ENCODE results near the gene TRIO. TPM values are rescaled to one million over a fixed set of nuclear protein-coding genes. Genes with fewer than 3 reads are reported as not detected.

TRIO gene
- total and polyA plus RNA-seq, 10 of the 15 experiments (the other 5 are each of a cell fraction or from before 2014, with no cell fraction given): 5.1 to 96.4 (median 44.6) TPM

GRCh38 chr5:14436801-14437542, 293.8 kb downstream of the TRIO start (continued):
- TF ChIP-seq, protein P1, sequence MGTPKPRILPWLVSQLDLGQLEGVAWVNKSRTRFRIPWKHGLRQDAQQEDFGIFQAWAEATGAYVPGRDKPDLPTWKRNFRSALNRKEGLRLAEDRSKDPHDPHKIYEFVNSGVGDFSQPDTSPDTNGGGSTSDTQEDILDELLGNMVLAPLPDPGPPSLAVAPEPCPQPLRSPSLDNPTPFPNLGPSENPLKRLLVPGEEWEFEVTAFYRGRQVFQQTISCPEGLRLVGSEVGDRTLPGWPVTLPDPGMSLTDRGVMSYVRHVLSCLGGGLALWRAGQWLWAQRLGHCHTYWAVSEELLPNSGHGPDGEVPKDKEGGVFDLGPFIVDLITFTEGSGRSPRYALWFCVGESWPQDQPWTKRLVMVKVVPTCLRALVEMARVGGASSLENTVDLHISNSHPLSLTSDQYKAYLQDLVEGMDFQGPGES (IDR thresholded peaks at IDR 0.05): no peak

GRCh38 chr5:14438195-14438606, 295.1 kb downstream of the TRIO start:
- DNase-seq (ENCODE audit: low read depth, low spot score) (no peak), FAIRE-seq (no peak), ATAC-seq (no peak)
- CTCF ChIA-PET: interaction anchor here (1.2 kb wide), 1 partner anchor 210 kb away, joined by 4 read pairs; no protein-coding TSS in a partner anchor
- Histone ChIP-seq H3K4me1 (ENCODE audit: control insufficient read depth, insufficient read depth, low read length) (peaks cover 16% of the 10 kb centered on the region), H3K4me3 (no peak overlapping the region), H3K27me3 (replicated peaks in 1 of 2; ENCODE audit: control insufficient read depth in 2 of 2, insufficient read depth in 2 of 2, low read length in 1 of 2) (no peaks in the 10 kb centered on the region), H2AFZ (ENCODE audit: control insufficient read depth, low read depth, low read length) (no peak overlapping the region), H3K9me3 (replicated peaks; ENCODE audit: control insufficient read depth, insufficient read depth, low read length) (peaks cover 6% of the 10 kb centered on the region; the same call in 2 of the 3 replicates), H3K79me2 (ENCODE audit: control insufficient read depth, insufficient read depth, low read length) (0 out of 2 replicates have a peak, but pooled peaks cover 1% of the 10 kb centered on the region), H4K20me1 (ENCODE audit: control insufficient read depth, insufficient read depth) (no peaks in the 10 kb centered on the region), H3K36me3 (ENCODE audit: control insufficient read depth in 2 of 2, insufficient read depth in 2 of 2, low read length in 1 of 2) (peaks cover 6 to 16% of the 10 kb centered on the region in 2 experiments), H3K4me2 (ENCODE audit: control insufficient read depth, insufficient read depth) (no peak overlapping the region), H3K9ac (ENCODE audit: control insufficient read depth, insufficient read depth, low read length) (no peak overlapping the region), H3K27ac (ENCODE audit: control insufficient read depth, insufficient read depth) (peak overlapping the region; percentile 65)
- 79% methylated on average over 6 of the region's 6 CpGs for WGBS (ENCODE audit: insufficient coverage, insufficient replicate concordance, low lambda C conversion rate, missing lambda C conversion rate)
- POLR2A ChIA-PET: no interaction called here
- RAD21 ChIA-PET (ENCODE audit: unreplicated experiment): no interaction called here
- SMC1A ChIA-PET (ENCODE audit: uncharacterized antibody, unreplicated experiment): no interaction called here
- in situ Hi-C loops (cut with MboI) (no loop called here), intact Hi-C loops (cut with micrococcal nuclease; ENCODE audit: unreplicated experiment) (no loop called here)
- BruUV-seq (replicated peaks): no TSS peak
- TF ChIP-seq EP300 (IDR thresholded peaks at IDR 0.05; ENCODE audit: borderline replicate concordance in 1 of 2, control insufficient read depth in 1 of 2, low read depth in 2 of 2, low read length in 2 of 2) (no peak), HCFC1 (IDR thresholded peaks at IDR 0.05; ENCODE audit: low read length) (no peak), ATF3 (IDR thresholded peaks at IDR 0.05; ENCODE audit: borderline replicate concordance, extremely low read depth, low read depth, low read length) (no peak), SP1 (IDR thresholded peaks at IDR 0.05; ENCODE audit: low read depth, low read length) (no peak), POU2F2 (IDR thresholded peaks at IDR 0.05; ENCODE audit: borderline replicate concordance, low read depth, low read length) (no peak), ETV6 (conservative IDR thresholded peaks at IDR 0.05 in 1 of 2, IDR thresholded peaks at IDR 0.05 in 1 of 2; ENCODE audit: borderline replicate concordance in 1 of 2, low read depth in 1 of 2) (peak in 1 of 2 experiments; percentile 71; a peak in 1 of 4 replicates), ZSCAN29 (IDR thresholded peaks at IDR 0.05) (no peak), ATF2 (IDR thresholded peaks at IDR 0.05; ENCODE audit: low read length) (peak; percentile 96), KAT2A (conservative IDR thresholded peaks at IDR 0.05; ENCODE audit: control insufficient read depth, low read depth, low read length) (no peak)
- TF ChIP-seq, protein P2, sequence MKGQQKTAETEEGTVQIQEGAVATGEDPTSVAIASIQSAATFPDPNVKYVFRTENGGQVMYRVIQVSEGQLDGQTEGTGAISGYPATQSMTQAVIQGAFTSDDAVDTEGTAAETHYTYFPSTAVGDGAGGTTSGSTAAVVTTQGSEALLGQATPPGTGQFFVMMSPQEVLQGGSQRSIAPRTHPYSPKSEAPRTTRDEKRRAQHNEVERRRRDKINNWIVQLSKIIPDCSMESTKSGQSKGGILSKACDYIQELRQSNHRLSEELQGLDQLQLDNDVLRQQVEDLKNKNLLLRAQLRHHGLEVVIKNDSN (IDR thresholded peaks at IDR 0.05; ENCODE audit: borderline replicate concordance, extremely low read length, insufficient read depth, low read depth, low read length): no peak
- TF ChIP-seq, protein P3, sequence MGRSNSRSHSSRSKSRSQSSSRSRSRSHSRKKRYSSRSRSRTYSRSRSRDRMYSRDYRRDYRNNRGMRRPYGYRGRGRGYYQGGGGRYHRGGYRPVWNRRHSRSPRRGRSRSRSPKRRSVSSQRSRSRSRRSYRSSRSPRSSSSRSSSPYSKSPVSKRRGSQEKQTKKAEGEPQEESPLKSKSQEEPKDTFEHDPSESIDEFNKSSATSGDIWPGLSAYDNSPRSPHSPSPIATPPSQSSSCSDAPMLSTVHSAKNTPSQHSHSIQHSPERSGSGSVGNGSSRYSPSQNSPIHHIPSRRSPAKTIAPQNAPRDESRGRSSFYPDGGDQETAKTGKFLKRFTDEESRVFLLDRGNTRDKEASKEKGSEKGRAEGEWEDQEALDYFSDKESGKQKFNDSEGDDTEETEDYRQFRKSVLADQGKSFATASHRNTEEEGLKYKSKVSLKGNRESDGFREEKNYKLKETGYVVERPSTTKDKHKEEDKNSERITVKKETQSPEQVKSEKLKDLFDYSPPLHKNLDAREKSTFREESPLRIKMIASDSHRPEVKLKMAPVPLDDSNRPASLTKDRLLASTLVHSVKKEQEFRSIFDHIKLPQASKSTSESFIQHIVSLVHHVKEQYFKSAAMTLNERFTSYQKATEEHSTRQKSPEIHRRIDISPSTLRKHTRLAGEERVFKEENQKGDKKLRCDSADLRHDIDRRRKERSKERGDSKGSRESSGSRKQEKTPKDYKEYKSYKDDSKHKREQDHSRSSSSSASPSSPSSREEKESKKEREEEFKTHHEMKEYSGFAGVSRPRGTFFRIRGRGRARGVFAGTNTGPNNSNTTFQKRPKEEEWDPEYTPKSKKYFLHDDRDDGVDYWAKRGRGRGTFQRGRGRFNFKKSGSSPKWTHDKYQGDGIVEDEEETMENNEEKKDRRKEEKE (IDR thresholded peaks at IDR 0.05): no peak
